ENCODE results near the gene CAPN14. TPM values are rescaled to one million over a fixed set of nuclear protein-coding genes. Genes with fewer than 3 reads are reported as not detected.

CAPN14 gene
- polyA plus RNA-seq, 1 of the 3 experiments (the other 2 are of a cell fraction): 0.08 TPM

GRCh38 chr2:31219131-31219969 lies 2.0 kb upstream of the CAPN14 start:
- 56% methylated on average over 11 of the region's 11 CpGs for WGBS (ENCODE audit: low lambda C conversion rate)

More at GRCh38 chr2:31219131-31219969, 2.0 kb upstream of the CAPN14 start:
- Histone ChIP-seq H3K79me2 (ENCODE audit: insufficient read depth) (no peaks in the 10 kb centered on the region), H3K9me2 (no peaks in the 10 kb centered on the region), H2AFZ (ENCODE audit: low read depth) (no peak overlapping the region), H3K36me3 (replicated peaks in 1 of 2; ENCODE audit: control insufficient read depth in 1 of 2, insufficient read depth in 2 of 2, low read length in 1 of 2) (no peaks in the 10 kb centered on the region), H3K9ac (no peak overlapping the region), H4K20me1 (ENCODE audit: insufficient read depth) (no peaks in the 10 kb centered on the region), H3F3A (replicated peaks; ENCODE audit: insufficient read depth) (no peaks in the 10 kb centered on the region), H3K27me3 (ENCODE audit: insufficient read depth) (peaks cover 28% of the 10 kb centered on the region), H3K4me1 (ENCODE audit: control insufficient read depth in 1 of 2, insufficient read depth in 2 of 2, low read depth in 1 of 2, low read length in 1 of 2) (peaks cover 0 to 8% of the 10 kb centered on the region in 2 experiments; a peak in 1 of 4 replicates), H3K27ac (ENCODE audit: low read depth in 2 of 2, low read length in 1 of 2) (no peak overlapping the region), H3K9me3 (no peaks in the 10 kb centered on the region), H3K4me2 (no peak overlapping the region), H3K4me3 (ENCODE audit: low read depth in 2 of 2, low read length in 1 of 2) (no peak overlapping the region)
- POLR2A ChIA-PET: no interaction called here
- TF ChIP-seq, protein P1, sequence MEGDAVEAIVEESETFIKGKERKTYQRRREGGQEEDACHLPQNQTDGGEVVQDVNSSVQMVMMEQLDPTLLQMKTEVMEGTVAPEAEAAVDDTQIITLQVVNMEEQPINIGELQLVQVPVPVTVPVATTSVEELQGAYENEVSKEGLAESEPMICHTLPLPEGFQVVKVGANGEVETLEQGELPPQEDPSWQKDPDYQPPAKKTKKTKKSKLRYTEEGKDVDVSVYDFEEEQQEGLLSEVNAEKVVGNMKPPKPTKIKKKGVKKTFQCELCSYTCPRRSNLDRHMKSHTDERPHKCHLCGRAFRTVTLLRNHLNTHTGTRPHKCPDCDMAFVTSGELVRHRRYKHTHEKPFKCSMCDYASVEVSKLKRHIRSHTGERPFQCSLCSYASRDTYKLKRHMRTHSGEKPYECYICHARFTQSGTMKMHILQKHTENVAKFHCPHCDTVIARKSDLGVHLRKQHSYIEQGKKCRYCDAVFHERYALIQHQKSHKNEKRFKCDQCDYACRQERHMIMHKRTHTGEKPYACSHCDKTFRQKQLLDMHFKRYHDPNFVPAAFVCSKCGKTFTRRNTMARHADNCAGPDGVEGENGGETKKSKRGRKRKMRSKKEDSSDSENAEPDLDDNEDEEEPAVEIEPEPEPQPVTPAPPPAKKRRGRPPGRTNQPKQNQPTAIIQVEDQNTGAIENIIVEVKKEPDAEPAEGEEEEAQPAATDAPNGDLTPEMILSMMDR (IDR thresholded peaks at IDR 0.05): no peak
- TF ChIP-seq ELF1 (IDR thresholded peaks at IDR 0.05) (no peak), POLR2AphosphoS5 (IDR thresholded peaks at IDR 0.05; ENCODE audit: low read depth, low read length) (no peak), JUND (IDR thresholded peaks at IDR 0.05) (no peak), NFIC (IDR thresholded peaks at IDR 0.05; ENCODE audit: borderline replicate concordance) (no peak), NRF1 (IDR thresholded peaks at IDR 0.05; ENCODE audit: low read depth, low read length) (no peak), SIN3A (IDR thresholded peaks at IDR 0.05; ENCODE audit: borderline replicate concordance, low read depth, low read length) (no peak), FOXJ3 (CRISPR knock-in tag; IDR thresholded peaks at IDR 0.05) (no peak), EZH2phosphoT487 (IDR thresholded peaks at IDR 0.05; ENCODE audit: borderline replicate concordance, low read depth) (no peak), TCF12 (IDR thresholded peaks at IDR 0.05) (no peak), MEF2A (IDR thresholded peaks at IDR 0.05; ENCODE audit: borderline replicate concordance, low read depth) (no peak), SMC3 (IDR thresholded peaks at IDR 0.05; ENCODE audit: low read depth, low read length) (no peak)
- TF ChIP-seq, protein P2, sequence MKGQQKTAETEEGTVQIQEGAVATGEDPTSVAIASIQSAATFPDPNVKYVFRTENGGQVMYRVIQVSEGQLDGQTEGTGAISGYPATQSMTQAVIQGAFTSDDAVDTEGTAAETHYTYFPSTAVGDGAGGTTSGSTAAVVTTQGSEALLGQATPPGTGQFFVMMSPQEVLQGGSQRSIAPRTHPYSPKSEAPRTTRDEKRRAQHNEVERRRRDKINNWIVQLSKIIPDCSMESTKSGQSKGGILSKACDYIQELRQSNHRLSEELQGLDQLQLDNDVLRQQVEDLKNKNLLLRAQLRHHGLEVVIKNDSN (IDR thresholded peaks at IDR 0.05; ENCODE audit: borderline replicate concordance, low read depth): no peak
- TF ChIP-seq, protein P3, sequence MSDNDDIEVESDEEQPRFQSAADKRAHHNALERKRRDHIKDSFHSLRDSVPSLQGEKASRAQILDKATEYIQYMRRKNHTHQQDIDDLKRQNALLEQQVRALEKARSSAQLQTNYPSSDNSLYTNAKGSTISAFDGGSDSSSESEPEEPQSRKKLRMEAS (IDR thresholded peaks at IDR 0.05; ENCODE audit: low read depth): no peak
- TF ChIP-seq, protein P4, sequence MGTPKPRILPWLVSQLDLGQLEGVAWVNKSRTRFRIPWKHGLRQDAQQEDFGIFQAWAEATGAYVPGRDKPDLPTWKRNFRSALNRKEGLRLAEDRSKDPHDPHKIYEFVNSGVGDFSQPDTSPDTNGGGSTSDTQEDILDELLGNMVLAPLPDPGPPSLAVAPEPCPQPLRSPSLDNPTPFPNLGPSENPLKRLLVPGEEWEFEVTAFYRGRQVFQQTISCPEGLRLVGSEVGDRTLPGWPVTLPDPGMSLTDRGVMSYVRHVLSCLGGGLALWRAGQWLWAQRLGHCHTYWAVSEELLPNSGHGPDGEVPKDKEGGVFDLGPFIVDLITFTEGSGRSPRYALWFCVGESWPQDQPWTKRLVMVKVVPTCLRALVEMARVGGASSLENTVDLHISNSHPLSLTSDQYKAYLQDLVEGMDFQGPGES (IDR thresholded peaks at IDR 0.05; ENCODE audit: low read depth, low read length): no peak
- CTCF ChIA-PET: interaction anchor here (0.8 to 2.7 kb wide), 5 partner anchors 15 to 508 kb away, joined by 3 to 14 read pairs (median 6); partner anchors contain the start of gene EHD3
- peak; percentile 32 for DNase-seq
